SU-DHL-6 (cell line): ENCODE results near the gene WFIKKN1.

Experiments used
- H2AFZ ChIP-seq: fragments of 200-600 bp; sonication (generic); 2 replicates; pipeline ENCODE4 v1.6.1; 2014; ENCODE audit warnings: low read depth, mild to moderate bottlenecking, moderate library complexity, mixed read lengths, antibody characterized with exemption, low read length; ENCODE audit not compliant: severe bottlenecking
- H3F3A ChIP-seq: fragments of 200-600 bp; shearing (Covaris generic); 2 replicates; pipeline ENCODE4 v1.6.0; 2016; ENCODE audit warnings: antibody characterized with exemption, mild to moderate bottlenecking; ENCODE audit not compliant: insufficient read depth
- H3K27ac ChIP-seq: fragments of 200-600 bp; sonication (generic); 2 replicates; pipeline ENCODE4 v1.5.1; 2016; ENCODE audit warnings: low read depth, mild to moderate bottlenecking, low read length, moderate library complexity, mixed read lengths
- H3K27me3 ChIP-seq: fragments of 200-600 bp; sonication (generic), shearing (Covaris generic); 2 replicates; pipeline ENCODE4 v1.6.0; 2014; ENCODE audit warnings: mild to moderate bottlenecking, low read length
- H3K36me3 ChIP-seq: fragments of 200-600 bp; sonication (generic); 2 replicates; pipeline ENCODE4 v1.6.1; 2014; ENCODE audit warnings: mild to moderate bottlenecking, low read length, mixed read lengths
- H3K4me2 ChIP-seq: fragments of 300-600, 200-600 bp; shearing (Covaris generic), sonication (generic); 2 replicates; pipeline ENCODE4 v1.6.0; 2014; ENCODE audit warnings: low read length, low read depth, mild to moderate bottlenecking; ENCODE audit not compliant: poor library complexity, severe bottlenecking
- H3K4me3 ChIP-seq: fragments of 200-600 bp; sonication (generic); 2 replicates; pipeline ENCODE4 v1.5.1; 2014; ENCODE audit warnings: antibody characterized with exemption, low read length, mild to moderate bottlenecking, mixed read lengths; ENCODE audit not compliant: insufficient read depth, poor library complexity, severe bottlenecking
- H3K79me2 ChIP-seq: fragments of 200-600 bp; sonication (generic); 2 replicates; pipeline ENCODE4 v1.6.1; 2014; ENCODE audit warnings: mild to moderate bottlenecking, low read length, moderate library complexity; ENCODE audit not compliant: insufficient read depth
- H3K9ac ChIP-seq: fragments of 200-600 bp; sonication (generic); 2 replicates; pipeline ENCODE4 v1.7.0; 2014; ENCODE audit warnings: mild to moderate bottlenecking, low read length
- H3K9me2 ChIP-seq: fragments of 200-600 bp; sonication (generic); replicated peaks from 2 replicates; pipeline ENCODE4 v1.6.1; 2014; ENCODE audit warnings: low read length; ENCODE audit not compliant: insufficient read depth
- H3K9me3 ChIP-seq: fragments of 200-600 bp; sonication (generic); 2 replicates; pipeline ENCODE4 v1.6.1; 2014; ENCODE audit warnings: low read length, mixed read lengths; ENCODE audit not compliant: insufficient read depth
- H4K20me1 ChIP-seq: fragments of 200-600 bp; sonication (generic); 2 replicates; pipeline ENCODE4 v1.6.1; 2014; ENCODE audit warnings: low read depth, mild to moderate bottlenecking, antibody characterized with exemption, low read length, moderate library complexity, mixed read lengths
- EZH2phosphoT487 ChIP-seq: fragments of 200-600 bp; sonication (generic), shearing (Covaris generic); conservative IDR thresholded peaks from 2 replicates; pipeline ENCODE4 v1.6.1; 2018; ENCODE audit warnings: mild to moderate bottlenecking, antibody characterized with exemption, low read length, moderate library complexity, mixed read lengths
- TF ChIP-seq, protein P1 (sequence below): fragments of 200-600 bp; sonication (generic); IDR thresholded peaks from one replicate; pipeline ENCODE4 v1.5.1; 2017; ENCODE audit warnings: antibody characterized with exemption, mild to moderate bottlenecking, low read length, moderate library complexity; ENCODE audit not compliant: insufficient read depth, poor library complexity, severe bottlenecking

WFIKKN1 gene

GRCh38 chr16:616733-617586 lies 13.8 kb upstream of the WFIKKN1 start:
- H3K9me2 ChIP-seq: no peaks in the 10 kb centered on the region
- H3K4me3 ChIP-seq: no peak overlapping the region
- H3K27me3 ChIP-seq: no peaks in the 10 kb centered on the region
- no peak overlapping the region for H3K4me2 ChIP-seq
- no peaks in the 10 kb centered on the region for H3K36me3 ChIP-seq
- no peak for TF ChIP-seq EZH2phosphoT487
- TF ChIP-seq, protein P1, sequence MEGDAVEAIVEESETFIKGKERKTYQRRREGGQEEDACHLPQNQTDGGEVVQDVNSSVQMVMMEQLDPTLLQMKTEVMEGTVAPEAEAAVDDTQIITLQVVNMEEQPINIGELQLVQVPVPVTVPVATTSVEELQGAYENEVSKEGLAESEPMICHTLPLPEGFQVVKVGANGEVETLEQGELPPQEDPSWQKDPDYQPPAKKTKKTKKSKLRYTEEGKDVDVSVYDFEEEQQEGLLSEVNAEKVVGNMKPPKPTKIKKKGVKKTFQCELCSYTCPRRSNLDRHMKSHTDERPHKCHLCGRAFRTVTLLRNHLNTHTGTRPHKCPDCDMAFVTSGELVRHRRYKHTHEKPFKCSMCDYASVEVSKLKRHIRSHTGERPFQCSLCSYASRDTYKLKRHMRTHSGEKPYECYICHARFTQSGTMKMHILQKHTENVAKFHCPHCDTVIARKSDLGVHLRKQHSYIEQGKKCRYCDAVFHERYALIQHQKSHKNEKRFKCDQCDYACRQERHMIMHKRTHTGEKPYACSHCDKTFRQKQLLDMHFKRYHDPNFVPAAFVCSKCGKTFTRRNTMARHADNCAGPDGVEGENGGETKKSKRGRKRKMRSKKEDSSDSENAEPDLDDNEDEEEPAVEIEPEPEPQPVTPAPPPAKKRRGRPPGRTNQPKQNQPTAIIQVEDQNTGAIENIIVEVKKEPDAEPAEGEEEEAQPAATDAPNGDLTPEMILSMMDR: no peak
- H3K9me3 ChIP-seq: no peaks in the 10 kb centered on the region
- H4K20me1 ChIP-seq: no peaks in the 10 kb centered on the region
- H3K27ac ChIP-seq: no peak overlapping the region
- no peaks in the 10 kb centered on the region for H3K79me2 ChIP-seq
- H3K9ac ChIP-seq: no peak overlapping the region
- H2AFZ ChIP-seq: no peak overlapping the region
- H3F3A ChIP-seq: no peaks in the 10 kb centered on the region

- Histone ChIP-seq H3F3A (no peaks in the 10 kb centered on the region), H2AFZ (no peak overlapping the region), H3K27me3 (no peaks in the 10 kb centered on the region), H3K4me2 (no peak overlapping the region), H4K20me1 (no peaks in the 10 kb centered on the region), H3K9ac (no peak overlapping the region), H3K9me2 (no peaks in the 10 kb centered on the region), H3K27ac (no peak overlapping the region), H3K4me3 (no peak overlapping the region), H3K79me2 (no peaks in the 10 kb centered on the region), H3K9me3 (no peaks in the 10 kb centered on the region), H3K36me3 (no peaks in the 10 kb centered on the region)
- TF ChIP-seq EZH2phosphoT487: no peak
- TF ChIP-seq, protein P1: no peak
Observed at GRCh38 chr16:617855-618254, 12.9 kb upstream of the WFIKKN1 start.

DNA sequence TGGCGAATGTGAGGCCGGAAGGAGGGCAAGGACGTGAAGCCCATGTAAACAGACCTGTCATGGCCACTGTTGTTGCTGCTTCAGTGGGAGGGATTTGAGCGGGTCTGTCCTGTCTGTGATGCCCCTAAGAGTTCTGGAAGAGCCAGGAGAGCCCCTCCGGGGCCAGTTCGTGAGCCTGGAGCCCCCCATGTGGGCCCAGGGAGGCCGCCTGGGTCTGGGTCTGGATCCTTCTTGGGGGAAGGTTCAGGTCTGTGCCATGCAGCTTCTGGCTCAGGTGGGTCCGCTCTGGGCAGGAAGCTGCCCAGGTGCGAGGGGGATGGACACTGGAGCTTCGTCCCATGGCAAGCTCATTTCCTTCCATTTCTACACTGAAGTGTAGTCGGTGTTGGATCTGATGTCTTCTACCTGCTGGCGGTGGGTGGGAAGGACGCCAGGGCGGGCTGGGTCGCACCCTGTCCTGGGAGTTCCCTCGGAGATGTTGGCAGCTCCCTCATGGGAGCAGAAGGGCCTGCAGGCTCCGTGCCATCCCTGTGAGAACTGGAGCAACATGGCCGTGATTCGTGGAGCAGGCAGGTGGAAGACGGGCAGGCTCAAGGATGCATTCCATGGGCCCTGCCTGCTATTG lies 11.2 kb upstream of the WFIKKN1 start:
- Histone ChIP-seq H3K4me2 (no peak overlapping the region), H4K20me1 (no peaks in the 10 kb centered on the region)

More for the DNA sequence above, 11.2 kb upstream of the WFIKKN1 start:
- Histone ChIP-seq H3K27ac (no peak overlapping the region), H3K79me2 (no peaks in the 10 kb centered on the region), H3F3A (no peaks in the 10 kb centered on the region), H3K4me3 (no peak overlapping the region), H3K9me3 (no peaks in the 10 kb centered on the region), H3K36me3 (no peaks in the 10 kb centered on the region), H3K9me2 (no peaks in the 10 kb centered on the region), H3K9ac (no peak overlapping the region), H2AFZ (no peak overlapping the region), H3K27me3 (no peaks in the 10 kb centered on the region)
- TF ChIP-seq EZH2phosphoT487: no peak
- TF ChIP-seq, protein P1: no peak
